HG03571 (cell line): ENCODE data around the gene SELENOV.

ENCODE experiments used
- ATAC-seq: cut with Tn5 transposase; IDR thresholded peaks from one replicate; pipeline ENCODE4 v1.9.1; 2021; ENCODE audit not compliant: unreplicated experiment

SELENOV gene

DNA sequence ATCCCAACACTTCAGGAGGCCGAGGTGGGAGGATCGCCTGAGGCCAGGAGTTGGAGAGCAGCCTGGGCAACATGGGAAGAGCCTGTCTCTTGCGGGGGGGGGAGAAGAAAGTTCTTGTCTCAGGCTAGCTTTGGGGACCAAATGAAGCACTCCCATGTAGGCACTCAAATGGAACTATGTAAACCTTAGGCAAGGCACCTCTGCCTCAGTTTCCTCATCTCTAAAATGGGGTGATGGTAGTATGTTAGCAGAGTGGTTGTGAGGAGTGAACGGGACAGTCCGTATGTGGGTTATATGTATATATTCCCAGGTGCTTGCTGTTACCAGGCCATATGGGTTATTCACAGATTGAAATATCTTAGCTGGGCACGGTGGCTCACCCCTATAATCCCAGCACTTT, 22.7 kb upstream of the SELENOV start:
- ATAC-seq: no peak

GRCh38 chr19:39492788-39493187, 22.2 kb upstream of the SELENOV start:
- ATAC-seq: no peak

DNA sequence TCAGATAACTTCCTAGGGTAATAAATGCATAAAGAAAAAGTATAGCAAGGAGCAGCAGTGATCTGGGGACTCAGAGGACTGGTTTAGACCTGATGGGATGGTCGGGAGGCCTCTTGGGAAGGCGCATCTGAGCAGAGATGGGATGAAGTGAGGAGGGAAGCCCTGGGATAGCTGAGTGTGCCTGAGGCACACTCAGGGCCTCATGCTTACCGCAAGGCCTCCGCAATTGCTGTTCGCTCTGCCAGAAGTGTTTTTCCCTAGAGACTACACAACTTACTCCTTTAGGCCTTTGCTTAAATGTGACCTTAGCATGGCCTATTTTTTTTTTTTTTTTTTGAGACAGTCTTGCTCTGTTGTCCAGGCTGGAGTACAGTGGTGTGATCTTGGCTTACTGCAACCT, 20.3 kb upstream of the SELENOV start:
- ATAC-seq: no peak

GRCh38 chr19:39496063-39496462, 18.9 kb upstream of the SELENOV start:
- no peak for ATAC-seq

DNA sequence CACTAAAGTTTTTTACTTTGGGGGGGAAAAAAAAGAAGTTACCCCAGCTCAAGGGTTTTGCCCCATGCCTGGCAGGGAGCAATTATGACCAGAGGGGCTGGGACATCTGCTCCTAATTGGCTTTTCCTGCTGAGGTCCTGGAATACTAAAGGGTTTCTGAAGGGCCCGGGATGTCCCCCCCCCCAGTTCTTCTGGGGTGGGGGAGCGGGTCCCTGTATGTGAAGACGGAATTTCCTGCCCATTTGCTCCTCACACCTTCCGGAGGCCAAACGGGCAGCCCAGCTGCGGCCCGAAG, 17.3 kb upstream of the SELENOV start:
- no peak for ATAC-seq

DNA sequence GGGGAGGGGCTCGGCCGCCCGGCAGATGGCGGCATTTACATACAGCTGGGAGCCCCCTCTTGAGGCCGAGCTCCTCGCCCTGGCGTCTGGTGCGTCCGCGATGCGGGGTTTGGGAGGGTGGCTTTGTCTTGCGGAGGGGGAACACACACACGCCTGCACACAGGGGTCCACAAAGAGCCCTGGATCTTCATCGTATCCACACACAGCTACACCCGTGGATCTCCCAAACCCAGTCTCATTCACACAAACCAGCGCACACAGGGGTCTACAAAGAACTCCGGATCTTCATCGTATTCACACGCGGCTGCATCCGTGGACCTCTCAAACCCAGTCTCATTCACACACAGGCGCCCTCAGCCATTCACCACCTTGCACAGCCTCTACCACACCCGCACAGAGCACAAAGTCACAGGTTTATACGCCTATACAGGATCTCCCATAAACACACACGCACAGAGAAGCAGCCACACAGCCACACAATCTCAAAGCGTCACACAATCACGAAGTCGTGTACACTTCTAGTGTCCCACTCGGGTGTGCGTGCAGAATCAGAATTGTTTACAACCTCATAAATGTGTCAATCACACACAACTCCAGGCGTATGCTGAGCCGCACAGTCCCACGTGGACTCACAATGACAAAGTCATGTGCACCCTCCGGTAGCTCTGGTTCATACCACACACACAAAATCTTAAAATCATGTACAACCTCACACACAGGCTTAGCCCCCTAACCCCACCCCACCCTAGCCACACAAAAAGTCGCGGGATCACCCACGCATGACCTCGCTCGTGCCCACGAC, 16.7 kb upstream of the SELENOV start:
- ATAC-seq: no peak

DNA sequence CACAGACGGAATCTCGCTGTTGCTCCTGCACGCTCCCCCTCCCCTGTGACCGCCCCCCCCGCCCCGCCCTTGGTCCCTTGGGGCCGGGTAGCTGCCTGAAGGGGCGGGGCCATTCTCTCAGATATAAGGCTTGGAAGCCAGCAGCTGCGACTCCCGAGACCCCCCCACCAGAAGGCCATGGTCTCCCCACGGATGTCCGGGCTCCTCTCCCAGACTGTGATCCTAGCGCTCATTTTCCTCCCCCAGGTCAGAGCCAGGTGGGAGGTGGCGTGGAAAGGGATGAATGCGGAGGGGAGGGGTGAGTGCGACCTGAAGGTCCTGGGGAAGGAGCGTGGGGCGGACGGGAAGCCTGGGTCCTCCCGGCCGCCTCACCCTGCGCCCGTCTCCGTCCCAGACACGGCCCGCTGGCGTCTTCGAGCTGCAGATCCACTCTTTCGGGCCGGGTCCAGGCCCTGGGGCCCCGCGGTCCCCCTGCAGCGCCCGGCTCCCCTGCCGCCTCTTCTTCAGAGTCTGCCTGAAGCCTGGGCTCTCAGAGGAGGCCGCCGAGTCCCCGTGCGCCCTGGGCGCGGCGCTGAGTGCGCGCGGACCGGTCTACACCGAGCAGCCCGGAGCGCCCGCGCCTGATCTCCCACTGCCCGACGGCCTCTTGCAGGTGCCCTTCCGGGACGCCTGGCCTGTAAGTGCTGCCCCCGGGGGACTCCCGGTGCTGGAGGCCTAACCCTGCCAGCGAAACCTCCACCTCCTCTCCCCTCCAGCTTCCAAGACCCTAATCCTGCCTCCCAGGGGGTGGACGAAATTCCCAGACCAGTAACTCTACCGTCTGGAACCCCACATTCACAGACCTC, 15.9 kb upstream of the SELENOV start, which contains the start of gene DLL3:
TSS of gene DLL3 (plus strand) at position 150 of the 845 bp plus-strand sequence. CDS start at position 178, 28 bp downstream.
- no peak for ATAC-seq

DNA sequence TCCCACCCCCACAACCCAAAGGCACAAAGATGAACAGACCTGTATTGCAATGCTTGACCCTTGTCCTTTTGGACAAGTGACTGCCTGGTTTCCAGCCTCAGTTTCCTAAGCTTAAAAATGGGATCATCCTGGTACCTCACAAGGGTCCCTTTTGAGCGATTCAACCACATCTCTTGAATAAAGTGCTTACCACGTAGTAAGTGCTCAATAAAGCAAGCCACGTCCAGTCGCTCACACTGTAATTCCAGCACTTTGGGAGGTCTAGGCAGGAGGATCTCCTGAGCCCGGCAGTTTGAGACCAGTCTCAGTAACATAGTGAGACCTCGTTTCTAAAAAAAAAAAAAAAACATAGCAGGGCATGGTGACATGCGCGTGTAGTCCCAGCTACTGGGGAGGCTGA, 15.0 kb upstream of the SELENOV start:
- ATAC-seq: no peak

- no peak for ATAC-seq
Observed at GRCh38 chr19:39500543-39500942, 14.4 kb upstream of the SELENOV start.

DNA sequence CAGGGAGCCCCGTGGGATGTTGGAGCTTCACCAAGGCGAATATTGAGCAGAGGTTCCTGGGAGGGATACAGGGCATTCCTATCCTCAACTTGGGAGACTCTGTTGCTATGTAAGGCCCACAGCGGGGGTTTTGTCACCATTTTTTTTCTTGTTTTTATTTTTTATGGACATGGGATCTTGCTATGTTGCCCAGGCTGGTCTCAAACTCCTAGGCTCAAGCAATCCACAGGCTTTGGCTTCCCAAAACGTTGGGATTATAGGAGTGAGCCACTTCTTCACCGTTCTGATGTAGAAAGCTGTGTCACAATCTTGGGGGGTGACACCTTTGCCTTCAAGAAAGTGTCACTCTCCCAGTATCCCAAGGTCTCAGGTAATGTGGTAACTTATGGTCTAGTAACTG, 13.6 kb upstream of the SELENOV start:
- ATAC-seq: no peak

GRCh38 chr19:39502640-39503417, 12.1 kb upstream of the SELENOV start:
- ATAC-seq: no peak

DNA sequence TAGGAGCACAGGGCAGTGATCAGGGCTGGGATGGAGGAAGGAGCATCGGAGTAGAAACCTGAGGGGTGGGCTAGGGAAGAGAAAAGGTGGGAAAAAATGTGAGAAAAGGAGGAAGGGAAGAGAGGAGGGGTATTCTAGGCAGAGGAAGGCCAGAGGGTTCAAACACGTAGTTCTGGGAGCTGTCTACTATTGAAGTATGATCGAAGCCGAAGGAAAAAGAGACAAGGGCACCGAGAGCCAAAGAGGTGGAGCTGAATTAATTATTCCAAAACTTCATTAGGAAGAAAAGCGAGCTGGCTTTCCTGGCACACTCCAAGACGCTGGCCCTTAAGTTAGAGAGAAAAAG, 8.4 kb upstream of the SELENOV start:
- no peak for ATAC-seq

DNA sequence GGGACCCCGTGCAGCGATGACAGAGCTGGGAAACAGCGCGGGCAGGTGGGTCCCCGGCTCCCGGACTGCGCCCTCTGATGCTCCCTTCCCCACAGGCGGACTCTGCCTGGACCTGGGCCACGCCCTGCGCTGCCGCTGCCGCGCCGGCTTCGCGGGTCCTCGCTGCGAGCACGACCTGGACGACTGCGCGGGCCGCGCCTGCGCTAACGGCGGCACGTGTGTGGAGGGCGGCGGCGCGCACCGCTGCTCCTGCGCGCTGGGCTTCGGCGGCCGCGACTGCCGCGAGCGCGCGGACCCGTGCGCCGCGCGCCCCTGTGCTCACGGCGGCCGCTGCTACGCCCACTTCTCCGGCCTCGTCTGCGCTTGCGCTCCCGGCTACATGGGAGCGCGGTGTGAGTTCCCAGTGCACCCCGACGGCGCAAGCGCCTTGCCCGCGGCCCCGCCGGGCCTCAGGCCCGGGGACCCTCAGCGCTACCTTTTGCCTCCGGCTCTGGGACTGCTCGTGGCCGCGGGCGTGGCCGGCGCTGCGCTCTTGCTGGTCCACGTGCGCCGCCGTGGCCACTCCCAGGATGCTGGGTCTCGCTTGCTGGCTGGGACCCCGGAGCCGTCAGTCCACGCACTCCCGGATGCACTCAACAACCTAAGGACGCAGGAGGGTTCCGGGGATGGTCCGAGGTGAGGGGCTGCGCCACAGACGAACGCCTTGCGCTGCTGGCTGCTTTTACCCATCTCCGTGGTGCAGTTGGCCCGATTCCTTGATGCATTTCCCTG, 7.8 kb upstream of the SELENOV start:
- no peak for ATAC-seq

DNA sequence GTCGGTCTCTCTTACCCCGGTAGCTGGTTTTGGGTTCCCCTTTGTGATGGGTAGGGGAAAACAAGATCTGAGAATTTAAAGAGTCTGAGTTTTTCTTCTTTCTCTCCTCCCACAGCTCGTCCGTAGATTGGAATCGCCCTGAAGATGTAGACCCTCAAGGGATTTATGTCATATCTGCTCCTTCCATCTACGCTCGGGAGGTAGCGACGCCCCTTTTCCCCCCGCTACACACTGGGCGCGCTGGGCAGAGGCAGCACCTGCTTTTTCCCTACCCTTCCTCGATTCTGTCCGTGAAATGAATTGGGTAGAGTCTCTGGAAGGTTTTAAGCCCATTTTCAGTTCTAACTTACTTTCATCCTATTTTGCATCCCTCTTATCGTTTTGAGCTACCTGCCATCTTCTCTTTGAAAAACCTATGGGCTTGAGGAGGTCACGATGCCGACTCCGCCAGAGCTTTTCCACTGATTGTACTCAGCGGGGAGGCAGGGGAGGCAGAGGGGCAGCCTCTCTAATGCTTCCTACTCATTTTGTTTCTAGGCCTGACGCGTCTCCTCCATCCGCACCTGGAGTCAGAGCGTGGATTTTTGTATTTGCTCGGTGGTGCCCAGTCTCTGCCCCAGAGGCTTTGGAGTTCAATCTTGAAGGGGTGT, 7.1 kb upstream of the SELENOV start:
- no peak for ATAC-seq

- ATAC-seq: no peak
Observed at GRCh38 chr19:39508629-39509028, 6.3 kb upstream of the SELENOV start.

DNA sequence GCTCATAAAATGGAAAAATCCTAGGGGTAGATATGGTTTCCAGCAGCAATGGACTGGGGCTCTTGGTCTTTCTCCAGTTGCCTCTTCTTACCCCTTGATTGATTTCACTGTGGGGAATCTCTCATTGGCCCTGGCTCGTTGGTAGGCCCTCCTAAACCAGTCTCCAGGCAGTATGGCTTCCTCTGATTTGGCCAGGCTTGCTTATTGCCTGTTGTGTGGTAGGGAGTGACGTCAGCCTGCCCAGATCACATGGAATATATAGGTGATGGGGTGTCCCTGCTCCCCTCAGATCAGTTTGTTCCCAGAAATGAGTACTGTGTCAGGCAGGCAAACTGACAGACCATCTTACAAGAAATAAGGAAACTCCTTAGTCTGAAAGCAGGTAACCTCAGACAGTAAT, 5.7 kb upstream of the SELENOV start:
- no peak for ATAC-seq

DNA sequence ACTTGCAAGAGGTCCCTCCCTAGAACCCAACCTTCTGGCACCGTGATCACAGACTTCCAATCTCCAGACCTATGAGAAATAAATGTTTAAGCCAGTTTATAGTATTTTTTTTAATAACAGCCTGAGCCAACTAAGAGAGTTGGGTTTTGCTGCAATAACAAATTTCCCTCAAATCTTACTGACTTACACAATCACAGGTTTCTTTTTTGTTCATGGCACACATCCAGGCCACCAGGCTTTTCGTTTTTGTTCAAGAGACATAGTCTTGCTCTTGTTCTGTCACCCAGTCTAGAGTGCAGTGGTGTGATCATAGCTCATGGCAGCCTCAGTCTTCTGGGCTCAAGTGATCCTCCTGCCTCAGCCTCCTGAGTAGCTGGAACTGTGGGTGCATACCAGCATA, 2.0 kb upstream of the SELENOV start:
- no peak for ATAC-seq

- no peak for ATAC-seq
Observed at GRCh38 chr19:39515551-39516191, 732 bp downstream of the SELENOV start.

GRCh38 chr19:39516270-39516669, 1.3 kb downstream of the SELENOV start:
- ATAC-seq: no peak

DNA sequence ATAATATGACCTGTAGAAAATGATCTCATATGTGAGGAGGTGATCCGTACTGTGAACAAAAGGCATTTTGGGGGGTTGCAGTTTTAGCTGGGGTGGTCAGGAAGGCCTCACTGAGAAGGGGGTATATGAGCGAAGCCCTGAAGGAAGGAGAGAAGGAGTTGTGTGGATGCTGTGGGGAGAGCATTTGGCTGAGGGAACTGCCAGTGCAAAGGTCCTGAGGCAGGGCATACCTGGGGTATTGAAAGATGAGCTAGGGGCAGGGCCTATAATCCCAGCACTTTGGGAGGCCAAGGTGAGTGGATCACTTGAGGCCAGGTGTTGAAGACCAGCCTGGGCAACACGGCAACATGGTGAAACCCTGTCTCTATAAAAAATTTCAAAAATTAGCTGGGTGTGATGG, 2.5 kb downstream of the SELENOV start:
- ATAC-seq: no peak
